ENCODE measurements around the gene OTULIN. TPM values are rescaled to one million over a fixed set of nuclear protein-coding genes. Genes with fewer than 3 reads are reported as not detected.

The OTULIN gene
- 21.1 and 30.9 TPM in 2 replicates for total RNA-seq

GRCh38 chr5:14664270-14665100, at the start of gene OTULIN:
Gene OTULIN (plus strand): TSS chr5:14664718. CDS start chr5:14664826, 108 bp downstream.

Other genes starting within 250 kb of the OTULIN start
- 0.06 TPM in 1 of 2 replicates, not detected in the other for gene OTULINL, start 82.9 kb upstream of the OTULIN start, total RNA-seq
- 29.4 and 31.8 TPM in 2 replicates for gene ANKH, start 207.1 kb downstream of the OTULIN start, total RNA-seq

Measured in cardiac ventricle fibroblast (primary cell).